ENCODE results near the gene SERINC3. TPM values are rescaled to one million over a fixed set of nuclear protein-coding genes. Genes with fewer than 3 reads are reported as not detected.

Gene SERINC3
- total RNA-seq, 1 donor from 2014 or later, result 82.0 TPM

Other genes with a start within 250 kb of the SERINC3 start
- 3.1 and 3.3 TPM in 2 replicates for gene FITM2, start 210.9 kb downstream of the SERINC3 start, total RNA-seq
- not detected in 2 replicates for gene R3HDML, start 185.0 kb downstream of the SERINC3 start, total RNA-seq
- gene HNF4A, start 166.4 kb downstream of the SERINC3 start, total RNA-seq, result not detected in 2 replicates
- 23.8 and 29.2 TPM in 2 replicates for gene TTPAL, start 46.2 kb downstream of the SERINC3 start, total RNA-seq
- gene PKIG, start 60.5 kb upstream of the SERINC3 start, total RNA-seq, result 3.9 and 4.4 TPM in 2 replicates
- gene ADA, start 129.6 kb upstream of the SERINC3 start, total RNA-seq, result 98.8 and 105 TPM in 2 replicates
- not detected in 2 replicates for gene CCN5, start 193.3 kb upstream of the SERINC3 start, total RNA-seq
- 0.15 and 0.25 TPM in 2 replicates for gene KCNK15, start 223.8 kb upstream of the SERINC3 start, total RNA-seq

Measured in T-helper 1 cell treated with Interleukin-12 subunit alpha and Interleukin-12 subunit beta and Interleukin-4 antibody, amounts not matched to agents 30 ng/mL and 1 ng/mL, for 36 hours (primary cell).